HG03196 (cell line): ENCODE results near the gene C6orf15.

Experiments
- ATAC-seq: cut with Tn5 transposase; IDR thresholded peaks from one replicate; pipeline ENCODE4 v1.9.1; 2021; ENCODE audit not compliant: unreplicated experiment

Gene C6orf15

GRCh38 chr6:31110825-31111582, 1.4 kb downstream of the C6orf15 start:
- no peak for ATAC-seq

GRCh38 chr6:31107052-31107451, 5.3 kb downstream of the C6orf15 start:
- ATAC-seq = no peak

- no peak for ATAC-seq
These were observed 9.2 kb downstream of the C6orf15 start for GRCh38 chr6:31103136-31103535.

GRCh38 chr6:31098449-31098938, 13.9 kb downstream of the C6orf15 start:
- ATAC-seq = no peak

- no peak for ATAC-seq
These were observed 15.7 kb downstream of the C6orf15 start for GRCh38 chr6:31096656-31097055.

- ATAC-seq = no peak
These were observed 16.2 kb downstream of the C6orf15 start for GRCh38 chr6:31096215-31096614.

- ATAC-seq = no peak
These were observed 17.9 kb downstream of the C6orf15 start for GRCh38 chr6:31094389-31094881.

GRCh38 chr6:31092769-31093505, 19.4 kb downstream of the C6orf15 start:
- no peak for ATAC-seq

- no peak for ATAC-seq
These were observed 20.1 kb downstream of the C6orf15 start for GRCh38 chr6:31092238-31092637.

GRCh38 chr6:31091680-31092079, 20.7 kb downstream of the C6orf15 start:
- no peak for ATAC-seq

GRCh38 chr6:31090973-31091364, 21.4 kb downstream of the C6orf15 start:
- no peak for ATAC-seq

- ATAC-seq = no peak
These were observed 22.0 kb downstream of the C6orf15 start for GRCh38 chr6:31090275-31090972.

- peak; percentile 63 for ATAC-seq
These were observed 24.8 kb downstream of the C6orf15 start for GRCh38 chr6:31087494-31088089.

- no peak for ATAC-seq
These were observed 25.5 kb downstream of the C6orf15 start for GRCh38 chr6:31086788-31087440.

- no peak for ATAC-seq
These were observed 28.5 kb downstream of the C6orf15 start for GRCh38 chr6:31083742-31084354.

GRCh38 chr6:31081872-31082271, 30.5 kb downstream of the C6orf15 start:
- ATAC-seq = no peak

- no peak for ATAC-seq
These were observed 32.6 kb downstream of the C6orf15 start for GRCh38 chr6:31079656-31080261.

- no peak for ATAC-seq
These were observed 35.8 kb downstream of the C6orf15 start for GRCh38 chr6:31076611-31077010.

- no peak for ATAC-seq
These were observed 36.8 kb downstream of the C6orf15 start for GRCh38 chr6:31075528-31075927.

GRCh38 chr6:31074401-31074800, 38.0 kb downstream of the C6orf15 start:
- ATAC-seq = no peak
